Activated CD8-positive, alpha-beta T cell treated with anti-CD3 and anti-CD28 coated beads for 36 hours (primary cell): ENCODE results near the gene MAP7D1. TPM values are rescaled to one million over a fixed set of nuclear protein-coding genes. Genes with fewer than 3 reads are reported as not detected.
A peak's percentile ranks its signal among the peaks of the same experiment; 100 is the strongest.

ENCODE experiments used
- ATAC-seq: fragments of 200-7000 bp; cut with Tn5 transposase; one replicate; pipeline ENCODE4 v1.10.0; 2021; ENCODE audit warnings: mild to moderate bottlenecking, moderate library complexity
- CTCF ChIA-PET: fragments of 350-600 bp; sonication (Branson Sonifier 250); formaldehyde crosslinking; loops from one replicate; lab custom pipeline; 2021; ENCODE audit warnings: antibody characterized with exemption; lab: Charles Lee
- POLR2A ChIA-PET: fragments of 350-600 bp; sonication (Branson Sonifier 250); formaldehyde crosslinking; loops from one replicate; lab custom pipeline; 2021; ENCODE audit warnings: antibody characterized with exemption; lab: Charles Lee
- DNase-seq: peaks from one replicate; pipeline ENCODE4 v3.0.0-alpha.2; 2020
- H3K27ac Mint-ChIP-seq: one replicate; pipeline ENCODE4 v1.8.0; 2021; ENCODE audit warnings: mild to moderate bottlenecking, mixed read lengths
- H3K27me3 Mint-ChIP-seq: one replicate; pipeline ENCODE4 v1.8.0; 2021; ENCODE audit warnings: mixed read lengths
- H3K36me3 Mint-ChIP-seq: one replicate; pipeline ENCODE4 v1.8.0; 2021; ENCODE audit warnings: low read depth, mixed read lengths
- H3K4me1 Mint-ChIP-seq: one replicate; pipeline ENCODE4 v1.8.0; 2021; ENCODE audit warnings: low read depth, mixed read lengths
- H3K4me3 Mint-ChIP-seq: one replicate; pipeline ENCODE4 v1.8.0; 2021; ENCODE audit warnings: mild to moderate bottlenecking, moderate library complexity, mixed read lengths
- H3K9me3 Mint-ChIP-seq: one replicate; pipeline ENCODE4 v1.8.0; 2021; ENCODE audit warnings: mixed read lengths
- CTCF ChIP-seq: fragments of 200-600 bp; IDR thresholded peaks from one replicate; pipeline ENCODE4 v1.8.0; 2022; ENCODE audit warnings: antibody characterized with exemption, mild to moderate bottlenecking
- intact Hi-C: fragments of 100-400 bp; cut with micrococcal nuclease; formaldehyde crosslinking; loops from one replicate; pipeline ENCODE4 v1.10.0; 2022
- total RNA-seq, 2 experiments: library from RNA; stranded (reverse); gene quantifications; one replicate each; pipeline ENCODE4 v1.2.3, GENCODE V29; 2021

The MAP7D1 gene
- total RNA-seq, 2 experiments from 2014 or later: 125 to 129 TPM

- ChIA-PET CTCF (interaction anchor here (2.3 to 6.0 kb wide), 2 partner anchors 9 to 26 kb away, joined by 11 to 37 read pairs; no protein-coding TSS in a partner anchor), POLR2A (interaction anchor here (0.6 to 1.2 kb wide), 3 partner anchors 10 to 340 kb away, joined by 3 read pairs; partner anchors contain the start of gene CLSPN)
- Mint-ChIP-seq H3K9me3 (no peaks in the 10 kb centered on the region), H3K36me3 (no peaks in the 10 kb centered on the region), H3K4me3 (no peak overlapping the region), H3K4me1 (peaks cover 34% of the 10 kb centered on the region), H3K27me3 (no peaks in the 10 kb centered on the region), H3K27ac (peak overlapping the region; percentile 82)
- TF ChIP-seq CTCF: no peak
- ATAC-seq (peak; percentile 96), DNase-seq (peak; percentile 78)
- intact Hi-C loops: no loop called here
Measured at GRCh38 chr1:36109041-36109679, 46.8 kb upstream of the MAP7D1 start.

- DNase-seq (no peak), ATAC-seq (no peak)
- Mint-ChIP-seq H3K4me3 (no peak overlapping the region), H3K27me3 (no peaks in the 10 kb centered on the region), H3K27ac (no peak overlapping the region), H3K36me3 (no peaks in the 10 kb centered on the region), H3K9me3 (no peaks in the 10 kb centered on the region), H3K4me1 (peaks cover 34% of the 10 kb centered on the region)
- POLR2A ChIA-PET: interaction anchor here (0.6 kb wide), 1 partner anchor 23 kb away, joined by 5 read pairs; no protein-coding TSS in a partner anchor
- intact Hi-C loops: no loop called here
- CTCF ChIA-PET: interaction anchor here (1.3 to 2.6 kb wide), 2 partner anchors 11 to 23 kb away, joined by 4 to 7 read pairs; no protein-coding TSS in a partner anchor
- no peak for TF ChIP-seq CTCF
Measured at GRCh38 chr1:36111151-36111550, 44.8 kb upstream of the MAP7D1 start.

GRCh38 chr1:36112823-36113222, 43.1 kb upstream of the MAP7D1 start:
- intact Hi-C loops: no loop called here
- Mint-ChIP-seq H3K27ac (no peak overlapping the region), H3K4me1 (peaks cover 33% of the 10 kb centered on the region), H3K4me3 (no peak overlapping the region), H3K27me3 (no peaks in the 10 kb centered on the region), H3K9me3 (no peaks in the 10 kb centered on the region), H3K36me3 (no peaks in the 10 kb centered on the region)
- ChIA-PET POLR2A (no interaction called here), CTCF (interaction anchor here (2.6 kb wide), 1 partner anchor 22 kb away, joined by 7 read pairs; no protein-coding TSS in a partner anchor)
- no peak for TF ChIP-seq CTCF
- ATAC-seq (no peak), DNase-seq (no peak)

- Mint-ChIP-seq H3K4me1 (peaks cover 20% of the 10 kb centered on the region), H3K4me3 (no peak overlapping the region), H3K27me3 (no peaks in the 10 kb centered on the region), H3K36me3 (no peaks in the 10 kb centered on the region), H3K27ac (no peak overlapping the region), H3K9me3 (no peaks in the 10 kb centered on the region)
- CTCF ChIA-PET: interaction anchor here (1.8 kb wide), 1 partner anchor 20 kb away, joined by 6 read pairs; no protein-coding TSS in a partner anchor
- POLR2A ChIA-PET: no interaction called here
- TF ChIP-seq CTCF: no peak
- ATAC-seq (no peak), DNase-seq (no peak)
- intact Hi-C loops: no loop called here
Measured at GRCh38 chr1:36114371-36114770, 41.6 kb upstream of the MAP7D1 start.

GRCh38 chr1:36115200-36115669, 40.7 kb upstream of the MAP7D1 start:
- H3K9me3 Mint-ChIP-seq: no peaks in the 10 kb centered on the region
- no peak overlapping the region for H3K4me3 Mint-ChIP-seq
- CTCF ChIA-PET: interaction anchor here (1.8 kb wide), 1 partner anchor 19 kb away, joined by 6 read pairs; no protein-coding TSS in a partner anchor
- H3K27ac Mint-ChIP-seq: no peak overlapping the region
- ATAC-seq (no peak), DNase-seq (no peak)
- no peaks in the 10 kb centered on the region for H3K36me3 Mint-ChIP-seq
- H3K27me3 Mint-ChIP-seq: no peaks in the 10 kb centered on the region
- POLR2A ChIA-PET: interaction anchor here (0.9 kb wide), 1 partner anchor 61 kb away, joined by 3 read pairs; no protein-coding TSS in a partner anchor
- H3K4me1 Mint-ChIP-seq: peaks cover 15% of the 10 kb centered on the region
- TF ChIP-seq CTCF: no peak
- intact Hi-C loops: no loop called here
